K562 (cell line): ENCODE results near the gene SLC6A9. TPM values are rescaled to one million over a fixed set of nuclear protein-coding genes. Genes with fewer than 3 reads are reported as not detected.
A peak's percentile ranks its signal among the peaks of the same experiment; 100 is the strongest.

Experiments used
- ARID1B ChIP-seq: fragments of 450-650 bp; IDR thresholded peaks from 2 replicates; pipeline ENCODE4 v1.6.1; 2016; ENCODE audit warnings: antibody characterized with exemption, mild to moderate bottlenecking, inconsistent platforms
- ATF3 ChIP-seq, 2 experiments: fragments of 450-650 bp in 1 of 2; sonication (generic) in 1 of 2; formaldehyde crosslinking in 1 of 2; IDR thresholded peaks in 1 of 2; conservative IDR thresholded peaks in 1 of 2; 2 replicates each; pipeline versions ENCODE4 v1.6.1 to v1.8.1; 2016 to 2023; ENCODE audit warnings: mild to moderate bottlenecking in 2 of 2, moderate library complexity in 2 of 2, inconsistent platforms in 1 of 2, missing genetic modification reagents in 1 of 2
- C11orf30 ChIP-seq: fragments of 450-650 bp; IDR thresholded peaks from 2 replicates; pipeline ENCODE4 v1.6.1; 2016; ENCODE audit warnings: low read depth, mild to moderate bottlenecking
- CBFA2T2 ChIP-seq: fragments of 450-650 bp; conservative IDR thresholded peaks from 2 replicates; pipeline ENCODE4 v1.6.1; 2017; ENCODE audit warnings: mild to moderate bottlenecking
- CBFA2T3 ChIP-seq: fragments of 450-650 bp; IDR thresholded peaks from 2 replicates; pipeline ENCODE4 v1.6.1; 2017
- CREM ChIP-seq: IDR thresholded peaks from 2 replicates; pipeline ENCODE4 v1.6.1; 2014; ENCODE audit warnings: antibody characterized with exemption, low read depth
- EGR1 ChIP-seq: fragments of 450-650 bp; conservative IDR thresholded peaks from 2 replicates; pipeline ENCODE4 v1.6.1; 2017; ENCODE audit warnings: mild to moderate bottlenecking
- HDAC2 ChIP-seq: fragments of 450-650 bp; IDR thresholded peaks from 2 replicates; pipeline ENCODE4 v1.6.1; 2016; ENCODE audit warnings: mild to moderate bottlenecking
- KDM1A ChIP-seq, 2 experiments: fragments of 450-650 bp; IDR thresholded peaks; 2 replicates each; pipeline ENCODE4 v1.6.1; 2016; ENCODE audit warnings: mild to moderate bottlenecking in 2 of 2
- NFE2 ChIP-seq: IDR thresholded peaks from 2 replicates; pipeline ENCODE4 v1.6.1; 2014; ENCODE audit warnings: antibody characterized with exemption, low read depth
- POLR2H ChIP-seq: IDR thresholded peaks from 2 replicates; pipeline ENCODE4 v1.6.1; 2016; ENCODE audit warnings: missing genetic modification characterization, low read depth, mild to moderate bottlenecking, control low read depth, missing compliant biosample characterization, moderate library complexity
- SMARCA4 ChIP-seq: fragments of 450-650 bp; IDR thresholded peaks from 2 replicates; pipeline ENCODE4 v1.6.1; 2016
- ZNF280B ChIP-seq: fragments of 250-450 bp; sonication (Bioruptor Pico); IDR thresholded peaks from 2 replicates; pipeline ENCODE4 v1.5.1; 2021; ENCODE audit warnings: mild to moderate bottlenecking
- polyA plus RNA-seq, 8 experiments: library from polyadenylated mRNA; depleted of rRNA in 4 of 8; stranded (reverse) in 5 of 8; unstranded in 3 of 8; fragments of >200 nt; fragmentation: Nextera tagmentation in 2 of 8; fragmentation: Illumina TruSeq in 1 of 8; extraction: Ambion mirVana in 2 of 8; extraction: Trizol in 1 of 8; gene quantifications; 2 replicates each; pipeline versions ENCODE4 v1.2.1 to v1.2.3, GENCODE V29; 2011 to 2014; ENCODE audit warnings: inconsistent platforms in 1 of 8, missing spikeins in 1 of 8
- total RNA-seq, 7 experiments: library from RNA; depleted of rRNA in 6 of 7; stranded (reverse); fragments of >200 nt in 6 of 7; fragmentation: Illumina TruSeq in 2 of 7; extraction: Trizol in 2 of 7; gene quantifications; 2 replicates each; pipeline versions ENCODE4 v1.2.1 to v1.2.3, GENCODE V29; 2011 to 2021; ENCODE audit warnings: low replicate concordance in 1 of 7
- TF ChIP-seq, protein P1 (sequence below): sonication (generic); formaldehyde crosslinking; IDR thresholded peaks from 2 replicates; pipeline ENCODE4 v1.8.0; 2022; ENCODE audit warnings: missing genetic modification reagents, mild to moderate bottlenecking, moderate library complexity, borderline replicate concordance
- TF ChIP-seq, protein P2 (sequence below): conservative IDR thresholded peaks from 2 replicates; pipeline ENCODE4 v1.6.1; 2011; ENCODE audit warnings: low read depth, mild to moderate bottlenecking, low read length; ENCODE audit not compliant: control insufficient read depth

Gene SLC6A9
- total and polyA plus RNA-seq, 9 of the 15 experiments (the other 6 are each of a cell fraction or from before 2014, with no cell fraction given): 0.17 to 18.7 (median 2.9) TPM

- TF ChIP-seq, protein P1, sequence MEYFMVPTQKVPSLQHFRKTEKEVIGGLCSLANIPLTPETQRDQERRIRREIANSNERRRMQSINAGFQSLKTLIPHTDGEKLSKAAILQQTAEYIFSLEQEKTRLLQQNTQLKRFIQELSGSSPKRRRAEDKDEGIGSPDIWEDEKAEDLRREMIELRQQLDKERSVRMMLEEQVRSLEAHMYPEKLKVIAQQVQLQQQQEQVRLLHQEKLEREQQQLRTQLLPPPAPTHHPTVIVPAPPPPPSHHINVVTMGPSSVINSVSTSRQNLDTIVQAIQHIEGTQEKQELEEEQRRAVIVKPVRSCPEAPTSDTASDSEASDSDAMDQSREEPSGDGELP (CRISPR knock-in tag): no peak
- TF ChIP-seq ARID1B (peak; percentile 68), KDM1A (IDR thresholded peaks at IDR 0.05) (peak; percentile 81 to 83; a peak in 3 of 4 replicates), ATF3 (IDR thresholded peaks at IDR 0.05) (peak; percentile 46), ATF3 (CRISPR knock-in tag; conservative IDR thresholded peaks at IDR 0.05) (no peak), C11orf30 (peak; percentile 73), ZNF280B (CRISPR knock-in tag) (no peak), NFE2 (peak; percentile 66), CREM (0 out of 2 replicates have a peak, but pooled peaks have one; percentile 8), CBFA2T3 (peak; percentile 66), POLR2H (no peak), CBFA2T2 (peak; percentile 44), HDAC2 (0 out of 2 replicates have a peak, but pooled peaks have one; percentile 20), EGR1 (0 out of 2 replicates have a peak, but pooled peaks have one; percentile 24), SMARCA4 (peak; percentile 64; the same call in 1 of the 2 replicates)
- TF ChIP-seq, protein P2, sequence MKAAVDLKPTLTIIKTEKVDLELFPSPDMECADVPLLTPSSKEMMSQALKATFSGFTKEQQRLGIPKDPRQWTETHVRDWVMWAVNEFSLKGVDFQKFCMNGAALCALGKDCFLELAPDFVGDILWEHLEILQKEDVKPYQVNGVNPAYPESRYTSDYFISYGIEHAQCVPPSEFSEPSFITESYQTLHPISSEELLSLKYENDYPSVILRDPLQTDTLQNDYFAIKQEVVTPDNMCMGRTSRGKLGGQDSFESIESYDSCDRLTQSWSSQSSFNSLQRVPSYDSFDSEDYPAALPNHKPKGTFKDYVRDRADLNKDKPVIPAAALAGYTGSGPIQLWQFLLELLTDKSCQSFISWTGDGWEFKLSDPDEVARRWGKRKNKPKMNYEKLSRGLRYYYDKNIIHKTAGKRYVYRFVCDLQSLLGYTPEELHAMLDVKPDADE: no peak
Measured at GRCh38 chr1:44038876-44039657, 7.8 kb upstream of the SLC6A9 start (continued).
